ENCODE measurements around the gene TADA3.

TADA3 gene

GRCh38 chr3:9781978-9782603, 10.2 kb downstream of the TADA3 start:
- H3K9ac ChIP-seq (ENCODE audit: insufficient read length, low read depth): no peak overlapping the region
- H3K4me1 ChIP-seq (ENCODE audit: insufficient read depth, insufficient read length): peaks cover 9% of the 10 kb centered on the region
- peaks cover 63% of the 10 kb centered on the region for H3K36me3 ChIP-seq (ENCODE audit: insufficient read depth, insufficient read length, low read length)
- H3K9me3 ChIP-seq (ENCODE audit: insufficient read depth, low read length): no peaks in the 10 kb centered on the region
- H3K4me3 ChIP-seq (ENCODE audit: insufficient read length, low read depth): no peak overlapping the region
- TF ChIP-seq ZNF274 (IDR thresholded peaks at IDR 0.05; ENCODE audit: low read depth, low read length) (no peak), SUZ12 (IDR thresholded peaks at IDR 0.05; ENCODE audit: extremely low read depth, insufficient read depth, insufficient read length) (no peak), YY1 (IDR thresholded peaks at IDR 0.05; ENCODE audit: insufficient read depth, insufficient read length) (no peak)
- H3K27me3 ChIP-seq (ENCODE audit: insufficient read depth, insufficient read length): no peaks in the 10 kb centered on the region
- DNase-seq (ENCODE audit: low read depth, low spot score): no peak

GRCh38 chr3:9781551-9781950, 10.7 kb downstream of the TADA3 start:
- TF ChIP-seq ZNF274 (IDR thresholded peaks at IDR 0.05; ENCODE audit: low read depth, low read length) (no peak), YY1 (IDR thresholded peaks at IDR 0.05; ENCODE audit: insufficient read depth, insufficient read length) (no peak), SUZ12 (IDR thresholded peaks at IDR 0.05; ENCODE audit: extremely low read depth, insufficient read depth, insufficient read length) (no peak)
- Histone ChIP-seq H3K4me3 (ENCODE audit: insufficient read length, low read depth) (no peak overlapping the region), H3K27me3 (ENCODE audit: insufficient read depth, insufficient read length) (no peaks in the 10 kb centered on the region), H3K4me1 (ENCODE audit: insufficient read depth, insufficient read length) (peaks cover 9% of the 10 kb centered on the region), H3K9ac (ENCODE audit: insufficient read length, low read depth) (no peak overlapping the region), H3K9me3 (ENCODE audit: insufficient read depth, low read length) (no peaks in the 10 kb centered on the region), H3K36me3 (ENCODE audit: insufficient read depth, insufficient read length, low read length) (peaks cover 58% of the 10 kb centered on the region)
- DNase-seq (ENCODE audit: low read depth, low spot score): no peak

DNA sequence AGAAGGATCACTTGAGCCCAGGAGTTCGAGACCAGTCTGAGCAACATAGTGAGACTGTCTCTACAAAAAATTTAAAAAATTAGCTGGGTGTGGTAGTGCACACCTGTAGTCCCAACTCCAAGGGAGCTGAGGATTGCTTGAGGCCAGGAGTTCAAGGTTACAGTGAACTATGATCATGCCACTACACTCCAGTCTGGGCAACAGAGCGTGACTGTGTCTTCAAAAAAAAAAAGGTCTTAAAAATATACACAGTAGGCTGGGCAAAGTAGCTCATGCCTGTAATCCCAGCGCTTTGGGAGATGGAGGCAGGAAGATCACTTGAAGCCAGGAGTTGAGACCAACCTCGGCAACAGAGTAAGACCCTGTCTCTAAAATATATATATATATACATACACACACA, 11.4 kb downstream of the TADA3 start:
- Histone ChIP-seq H3K9me3 (ENCODE audit: insufficient read depth, low read length) (no peaks in the 10 kb centered on the region), H3K9ac (ENCODE audit: insufficient read length, low read depth) (no peak overlapping the region), H3K27me3 (ENCODE audit: insufficient read depth, insufficient read length) (no peaks in the 10 kb centered on the region), H3K4me3 (ENCODE audit: insufficient read length, low read depth) (no peak overlapping the region), H3K4me1 (ENCODE audit: insufficient read depth, insufficient read length) (peaks cover 9% of the 10 kb centered on the region), H3K36me3 (ENCODE audit: insufficient read depth, insufficient read length, low read length) (peaks cover 52% of the 10 kb centered on the region)
- no peak for DNase-seq (ENCODE audit: low read depth, low spot score)
- TF ChIP-seq ZNF274 (IDR thresholded peaks at IDR 0.05; ENCODE audit: low read depth, low read length): no peak

DNA sequence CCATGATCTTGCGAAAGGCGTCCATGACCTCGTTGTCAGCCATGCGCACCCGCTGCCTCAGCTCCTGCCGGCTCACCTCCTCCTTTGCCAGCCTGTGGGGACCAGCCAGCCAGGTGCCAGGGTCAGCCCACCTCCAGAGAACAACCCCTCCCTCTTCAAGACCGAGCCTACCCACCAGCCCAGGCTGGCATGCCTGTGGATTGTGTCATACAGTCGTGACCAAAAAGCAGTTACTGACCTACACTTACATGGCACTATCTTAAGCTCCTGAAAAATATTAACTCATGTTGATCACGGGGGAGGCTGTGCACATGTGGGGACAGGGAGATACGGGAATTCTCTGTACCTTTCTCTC, 11.8 kb downstream of the TADA3 start:
- no peak overlapping the region for H3K4me3 ChIP-seq (ENCODE audit: insufficient read length, low read depth)
- no peak for DNase-seq (ENCODE audit: low read depth, low spot score)
- no peak overlapping the region for H3K9ac ChIP-seq (ENCODE audit: insufficient read length, low read depth)
- peaks cover 9% of the 10 kb centered on the region for H3K4me1 ChIP-seq (ENCODE audit: insufficient read depth, insufficient read length)
- TF ChIP-seq YY1 (IDR thresholded peaks at IDR 0.05; ENCODE audit: insufficient read depth, insufficient read length) (no peak), ZNF274 (IDR thresholded peaks at IDR 0.05; ENCODE audit: low read depth, low read length) (no peak), SUZ12 (IDR thresholded peaks at IDR 0.05; ENCODE audit: extremely low read depth, insufficient read depth, insufficient read length) (no peak)
- H3K36me3 ChIP-seq (ENCODE audit: insufficient read depth, insufficient read length, low read length): peaks cover 48% of the 10 kb centered on the region
- no peaks in the 10 kb centered on the region for H3K27me3 ChIP-seq (ENCODE audit: insufficient read depth, insufficient read length)
- H3K9me3 ChIP-seq (ENCODE audit: insufficient read depth, low read length): no peaks in the 10 kb centered on the region

DNA sequence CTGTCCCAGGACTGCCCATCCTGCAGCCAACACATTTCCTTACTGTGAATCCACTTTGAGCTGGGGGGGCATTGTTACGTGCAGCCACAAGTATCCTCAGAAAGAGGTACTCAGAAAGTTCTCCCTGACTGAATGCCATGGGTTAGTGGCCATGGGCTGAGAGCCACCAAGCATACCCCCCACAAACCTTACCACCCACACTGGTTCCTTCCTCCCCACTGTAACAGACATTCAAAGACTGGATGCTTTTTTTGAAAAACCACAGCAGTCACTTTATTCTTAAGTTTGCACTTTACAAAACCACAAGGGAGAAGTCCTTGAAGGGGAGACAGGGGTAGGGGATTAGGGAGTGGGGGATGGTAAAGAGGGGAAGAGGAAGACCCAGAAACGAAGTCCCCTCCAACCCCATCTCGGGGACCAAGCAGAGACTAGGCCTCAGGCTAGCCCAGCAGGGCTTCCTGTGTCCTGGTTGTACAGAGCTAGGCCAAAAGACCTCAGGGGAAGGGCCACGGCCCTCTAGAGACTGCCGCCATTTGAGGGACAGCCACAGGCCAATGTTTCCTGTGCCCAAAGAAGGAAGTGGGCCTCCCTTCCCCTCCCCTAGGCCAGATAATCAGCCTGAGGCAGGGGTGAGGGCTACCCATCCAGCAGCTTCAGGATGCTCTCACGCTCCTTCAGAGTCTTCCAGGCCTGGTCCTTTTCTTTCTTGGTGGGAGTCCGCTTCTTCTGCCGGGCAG, 12.4 kb downstream of the TADA3 start:
- DNase-seq (ENCODE audit: low read depth, low spot score): no peak
- peaks cover 9% of the 10 kb centered on the region for H3K4me1 ChIP-seq (ENCODE audit: insufficient read depth, insufficient read length)

DNA sequence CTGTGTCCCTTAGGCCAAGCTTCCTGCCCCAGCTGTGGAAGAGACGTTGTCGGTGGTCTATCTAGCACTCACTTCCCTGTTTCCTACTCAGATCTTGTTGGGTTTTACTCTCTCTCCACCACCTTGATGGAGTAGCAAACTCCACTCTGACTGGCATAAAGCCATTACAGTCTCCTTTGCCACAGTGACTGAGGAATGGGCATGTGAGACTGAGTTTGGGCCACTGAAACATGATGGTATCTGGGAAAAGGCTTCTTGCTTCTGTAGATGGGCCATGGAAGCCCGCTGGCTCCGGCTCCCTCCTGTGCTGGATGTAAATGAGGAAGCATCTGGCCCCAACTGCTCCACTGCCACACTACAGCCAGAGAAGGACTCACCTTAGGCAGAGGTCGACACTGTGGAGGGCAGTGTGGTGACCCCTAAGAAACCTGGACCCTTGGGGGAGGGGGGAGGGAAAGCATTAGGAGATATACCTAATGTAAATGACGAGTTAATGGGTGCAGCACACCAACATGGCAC, 13.1 kb downstream of the TADA3 start:
- Histone ChIP-seq H3K27me3 (ENCODE audit: insufficient read depth, insufficient read length) (no peaks in the 10 kb centered on the region), H3K36me3 (ENCODE audit: insufficient read depth, insufficient read length, low read length) (peaks cover 36% of the 10 kb centered on the region), H3K9me3 (ENCODE audit: insufficient read depth, low read length) (no peaks in the 10 kb centered on the region), H3K9ac (ENCODE audit: insufficient read length, low read depth) (no peak overlapping the region), H3K4me3 (ENCODE audit: insufficient read length, low read depth) (no peak overlapping the region), H3K4me1 (ENCODE audit: insufficient read depth, insufficient read length) (peaks cover 9% of the 10 kb centered on the region)
- no peak for DNase-seq (ENCODE audit: low read depth, low spot score)
- no peak for TF ChIP-seq SUZ12 (IDR thresholded peaks at IDR 0.05; ENCODE audit: extremely low read depth, insufficient read depth, insufficient read length)
- no peak for TF ChIP-seq YY1 (IDR thresholded peaks at IDR 0.05; ENCODE audit: insufficient read depth, insufficient read length)
- TF ChIP-seq ZNF274 (IDR thresholded peaks at IDR 0.05; ENCODE audit: low read depth, low read length): no peak

More for the DNA sequence above, 12.4 kb downstream of the TADA3 start:
- Histone ChIP-seq H3K27me3 (ENCODE audit: insufficient read depth, insufficient read length) (no peaks in the 10 kb centered on the region), H3K9ac (ENCODE audit: insufficient read length, low read depth) (no peak overlapping the region), H3K9me3 (ENCODE audit: insufficient read depth, low read length) (no peaks in the 10 kb centered on the region), H3K36me3 (ENCODE audit: insufficient read depth, insufficient read length, low read length) (peaks cover 42% of the 10 kb centered on the region), H3K4me3 (ENCODE audit: insufficient read length, low read depth) (no peak overlapping the region)
- no peak for TF ChIP-seq SUZ12 (IDR thresholded peaks at IDR 0.05; ENCODE audit: extremely low read depth, insufficient read depth, insufficient read length)
- no peak for TF ChIP-seq YY1 (IDR thresholded peaks at IDR 0.05; ENCODE audit: insufficient read depth, insufficient read length)
- TF ChIP-seq ZNF274 (IDR thresholded peaks at IDR 0.05; ENCODE audit: low read depth, low read length): no peak
